SK-N-SH (cell line): ENCODE results near the gene UBR1. TPM values are rescaled to one million over a fixed set of nuclear protein-coding genes. Genes with fewer than 3 reads are reported as not detected.

Experiments
- CTCF ChIA-PET: fragments of 300-600, 350-600 bp; formaldehyde crosslinking; extraction: SDS; loops from one replicate; lab custom pipeline; 2021; lab: Yijun Ruan, JAX
- POLR2A ChIA-PET: fragments of 350-600 bp; sonication (Branson Sonifier 250); formaldehyde crosslinking; extraction: SDS; loops from one replicate; lab custom pipeline; 2020; ENCODE audit warnings: antibody characterized with exemption, inconsistent platforms; lab: Yijun Ruan, JAX
- DNase-seq: peaks from one replicate; pipeline ENCODE4 v3.0.0; 2012
- H2AFZ ChIP-seq: fragments of 200-600 bp; sonication (generic); 2 replicates; pipeline ENCODE4 v1.8.1; 2016; ENCODE audit warnings: antibody characterized with exemption, mild to moderate bottlenecking, low read depth
- H3F3A ChIP-seq: fragments of 200-600 bp; sonication (generic); replicated peaks from 2 replicates; pipeline ENCODE3; 2016; ENCODE audit warnings: antibody characterized with exemption, mild to moderate bottlenecking; ENCODE audit not compliant: insufficient read depth
- H3K27ac ChIP-seq, 2 experiments: fragments of 200-500 bp in 1 of 2; fragments of 200-600 bp in 1 of 2; sonication (Bioruptor generic) in 1 of 2; sonication (generic), shearing (Covaris generic) in 1 of 2; 2 replicates each; pipeline versions ENCODE4 v1.5.1 to v1.6.1; 2014 to 2016; ENCODE audit warnings: low read depth in 2 of 2, inconsistent platforms in 1 of 2, low read length in 1 of 2, mild to moderate bottlenecking in 1 of 2, mixed read lengths in 1 of 2
- H3K27me3 ChIP-seq: fragments of 200-600 bp; sonication (generic), shearing (Covaris generic); 2 replicates; pipeline ENCODE4 v1.6.1; 2016; ENCODE audit warnings: mixed run types; ENCODE audit not compliant: insufficient read depth
- H3K36me3 ChIP-seq, 2 experiments: fragments of 200-500 bp in 1 of 2; fragments of 200-600 bp in 1 of 2; sonication (Bioruptor generic) in 1 of 2; sonication (generic) in 1 of 2; replicated peaks in 1 of 2; 2 replicates each; pipeline versions ENCODE3 to v1.5.1; 2014 to 2016; ENCODE audit warnings: low read length in 1 of 2, mild to moderate bottlenecking in 1 of 2; ENCODE audit not compliant: insufficient read depth in 2 of 2, control insufficient read depth in 1 of 2
- H3K4me1 ChIP-seq, 2 experiments: fragments of 200-500 bp in 1 of 2; fragments of 200-600 bp in 1 of 2; sonication (Bioruptor generic) in 1 of 2; sonication (generic), shearing (Covaris generic) in 1 of 2; 2 replicates each; pipeline versions ENCODE4 v1.5.1 to v1.6.1; 2014 to 2016; ENCODE audit warnings: low read depth in 1 of 2, low read length in 1 of 2, mixed run types in 1 of 2; ENCODE audit not compliant: insufficient read depth in 2 of 2, control insufficient read depth in 1 of 2
- H3K4me2 ChIP-seq: fragments of 200-600 bp; sonication (generic), shearing (Covaris generic); 2 replicates; pipeline ENCODE4 v1.6.1; 2017; ENCODE audit warnings: mixed run types
- H3K4me3 ChIP-seq, 2 experiments: fragments of 200-500 bp in 1 of 2; fragments of 200-600 bp in 1 of 2; sonication (Bioruptor generic) in 1 of 2; sonication (generic), shearing (Covaris generic) in 1 of 2; 2 replicates each; pipeline versions ENCODE4 v1.5.1 to v1.8.1; 2014 to 2016; ENCODE audit warnings: low read depth in 2 of 2, inconsistent platforms in 1 of 2, low read length in 1 of 2, mild to moderate bottlenecking in 1 of 2, mixed read lengths in 1 of 2, moderate library complexity in 1 of 2
- H3K79me2 ChIP-seq: fragments of 200-600 bp; sonication (generic); 2 replicates; pipeline ENCODE4 v1.8.1; 2017; ENCODE audit warnings: mild to moderate bottlenecking; ENCODE audit not compliant: insufficient read depth
- H3K9ac ChIP-seq: fragments of 200-600 bp; sonication (generic); 2 replicates; pipeline ENCODE4 v1.6.1; 2017; ENCODE audit warnings: mixed run types
- H3K9me2 ChIP-seq: fragments of 200-600 bp; sonication (generic); 2 replicates; pipeline ENCODE4 v1.6.1; 2017; ENCODE audit warnings: mixed run types
- H3K9me3 ChIP-seq: fragments of 200-600 bp; sonication (generic); 2 replicates; pipeline ENCODE4 v1.6.1; 2017; ENCODE audit warnings: mixed run types, mild to moderate bottlenecking, moderate library complexity
- H4K20me1 ChIP-seq: fragments of 200-600 bp; sonication (generic); 2 replicates; pipeline ENCODE4 v1.6.1; 2017; ENCODE audit warnings: mild to moderate bottlenecking, mixed run types; ENCODE audit not compliant: insufficient read depth
- CTCF ChIP-seq: fragments of 200-600 bp; sonication (generic); IDR thresholded peaks from 2 replicates; pipeline ENCODE4 v1.6.1; 2017; ENCODE audit warnings: antibody characterized with exemption, mild to moderate bottlenecking, moderate library complexity
- ELF1 ChIP-seq: IDR thresholded peaks from 2 replicates; pipeline ENCODE4 v1.4.0; 2012
- FOSL2 ChIP-seq: IDR thresholded peaks from 2 replicates; pipeline ENCODE4 v1.4.0; 2012; ENCODE audit warnings: low read depth, mild to moderate bottlenecking, moderate library complexity, borderline replicate concordance
- FOXJ3 ChIP-seq: sonication (generic); formaldehyde crosslinking; IDR thresholded peaks from 2 replicates; pipeline ENCODE4 v1.5.1; 2020; ENCODE audit warnings: mild to moderate bottlenecking, missing genetic modification reagents
- IRF3 ChIP-seq: fragments of 150-350 bp; IDR thresholded peaks from 2 replicates; pipeline ENCODE4 v1.6.1; 2016; ENCODE audit warnings: mild to moderate bottlenecking, low read depth, low read length
- JUND ChIP-seq: IDR thresholded peaks from 2 replicates; pipeline ENCODE4 v1.4.0; 2012
- MEF2A ChIP-seq: IDR thresholded peaks from 2 replicates; pipeline ENCODE4 v1.4.0; 2012; ENCODE audit warnings: low read depth, borderline replicate concordance
- MXI1 ChIP-seq: IDR thresholded peaks from 2 replicates; pipeline ENCODE4 v1.6.1; 2012; ENCODE audit warnings: mild to moderate bottlenecking, low read depth, low read length, improper control_type of control experiment
- NFIC ChIP-seq: IDR thresholded peaks from 2 replicates; pipeline ENCODE4 v1.4.0; 2012; ENCODE audit warnings: borderline replicate concordance
- NRF1 ChIP-seq: IDR thresholded peaks from 2 replicates; pipeline ENCODE4 v1.6.1; 2012; ENCODE audit warnings: low read depth, mild to moderate bottlenecking, low read length
- POLR2AphosphoS5 ChIP-seq: IDR thresholded peaks from 2 replicates; pipeline ENCODE4 v1.6.1; 2012; ENCODE audit warnings: low read depth, low read length
- RAD21 ChIP-seq: IDR thresholded peaks from 2 replicates; pipeline ENCODE4 v1.6.1; 2012; ENCODE audit warnings: mild to moderate bottlenecking, low read length
- SMC3 ChIP-seq: IDR thresholded peaks from 2 replicates; pipeline ENCODE4 v1.6.1; 2012; ENCODE audit warnings: low read depth, low read length, improper control_type of control experiment
- TAF1 ChIP-seq: IDR thresholded peaks from 2 replicates; pipeline ENCODE4 v1.6.1; 2012; ENCODE audit warnings: low read depth, mild to moderate bottlenecking, low read length, moderate library complexity, borderline replicate concordance
- TEAD4 ChIP-seq: IDR thresholded peaks from 2 replicates; pipeline ENCODE4 v1.4.0; 2012; ENCODE audit warnings: mild to moderate bottlenecking, borderline replicate concordance; ENCODE audit not compliant: insufficient read depth
- WGBS: methylation state at CpG from one replicate; pipeline ENCODE4 v1.1.6; 2017; ENCODE audit warnings: low lambda C conversion rate; 5-methylcytosine and 5-hydroxymethylcytosine counted together
- polyA plus RNA-seq, 3 experiments: library from polyadenylated mRNA; depleted of rRNA; stranded (reverse); fragments of >200 nt; gene quantifications; 2 replicates each; pipeline ENCODE4 v1.2.3, GENCODE V29; 2012
- TF ChIP-seq, protein P1 (sequence below): IDR thresholded peaks from 2 replicates; pipeline ENCODE4 v1.4.0; 2012; ENCODE audit warnings: low read depth
- TF ChIP-seq, protein P2 (sequence below): IDR thresholded peaks from 2 replicates; pipeline ENCODE4 v1.6.1; 2012; ENCODE audit warnings: mild to moderate bottlenecking, low read depth, low read length, moderate library complexity
- TF ChIP-seq, protein P3 (sequence below): fragments of 150-350 bp; IDR thresholded peaks from 2 replicates; pipeline ENCODE4 v1.6.1; 2017; ENCODE audit warnings: antibody characterized with exemption, low read length, low read depth, borderline replicate concordance

Gene UBR1
- polyA plus RNA-seq, 1 of the 3 experiments (the other 2 are of a cell fraction), result 3.7 TPM

GRCh38 chr15:43103907-43104306, 1.9 kb downstream of the UBR1 start:
- peak overlapping the region; percentile 81; the same call in 1 of the 2 replicates for H3K4me2 ChIP-seq
- peaks cover 69% of the 10 kb centered on the region for H3K79me2 ChIP-seq
- no peaks in the 10 kb centered on the region for H3K9me3 ChIP-seq
- H3F3A ChIP-seq, result no peaks in the 10 kb centered on the region
- POLR2A ChIA-PET, result no interaction called here
- no peak overlapping the region for H3K9ac ChIP-seq
- TF ChIP-seq IRF3, result no peak
- no peak for TF ChIP-seq FOXJ3 (CRISPR knock-in tag)
- TF ChIP-seq, protein P1, sequence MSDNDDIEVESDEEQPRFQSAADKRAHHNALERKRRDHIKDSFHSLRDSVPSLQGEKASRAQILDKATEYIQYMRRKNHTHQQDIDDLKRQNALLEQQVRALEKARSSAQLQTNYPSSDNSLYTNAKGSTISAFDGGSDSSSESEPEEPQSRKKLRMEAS, result no peak
- no peak for TF ChIP-seq NRF1
- no peak for TF ChIP-seq CTCF
- no peak for TF ChIP-seq NFIC
- TF ChIP-seq TAF1, result no peak
- no peak for TF ChIP-seq FOSL2
- TF ChIP-seq, protein P2, sequence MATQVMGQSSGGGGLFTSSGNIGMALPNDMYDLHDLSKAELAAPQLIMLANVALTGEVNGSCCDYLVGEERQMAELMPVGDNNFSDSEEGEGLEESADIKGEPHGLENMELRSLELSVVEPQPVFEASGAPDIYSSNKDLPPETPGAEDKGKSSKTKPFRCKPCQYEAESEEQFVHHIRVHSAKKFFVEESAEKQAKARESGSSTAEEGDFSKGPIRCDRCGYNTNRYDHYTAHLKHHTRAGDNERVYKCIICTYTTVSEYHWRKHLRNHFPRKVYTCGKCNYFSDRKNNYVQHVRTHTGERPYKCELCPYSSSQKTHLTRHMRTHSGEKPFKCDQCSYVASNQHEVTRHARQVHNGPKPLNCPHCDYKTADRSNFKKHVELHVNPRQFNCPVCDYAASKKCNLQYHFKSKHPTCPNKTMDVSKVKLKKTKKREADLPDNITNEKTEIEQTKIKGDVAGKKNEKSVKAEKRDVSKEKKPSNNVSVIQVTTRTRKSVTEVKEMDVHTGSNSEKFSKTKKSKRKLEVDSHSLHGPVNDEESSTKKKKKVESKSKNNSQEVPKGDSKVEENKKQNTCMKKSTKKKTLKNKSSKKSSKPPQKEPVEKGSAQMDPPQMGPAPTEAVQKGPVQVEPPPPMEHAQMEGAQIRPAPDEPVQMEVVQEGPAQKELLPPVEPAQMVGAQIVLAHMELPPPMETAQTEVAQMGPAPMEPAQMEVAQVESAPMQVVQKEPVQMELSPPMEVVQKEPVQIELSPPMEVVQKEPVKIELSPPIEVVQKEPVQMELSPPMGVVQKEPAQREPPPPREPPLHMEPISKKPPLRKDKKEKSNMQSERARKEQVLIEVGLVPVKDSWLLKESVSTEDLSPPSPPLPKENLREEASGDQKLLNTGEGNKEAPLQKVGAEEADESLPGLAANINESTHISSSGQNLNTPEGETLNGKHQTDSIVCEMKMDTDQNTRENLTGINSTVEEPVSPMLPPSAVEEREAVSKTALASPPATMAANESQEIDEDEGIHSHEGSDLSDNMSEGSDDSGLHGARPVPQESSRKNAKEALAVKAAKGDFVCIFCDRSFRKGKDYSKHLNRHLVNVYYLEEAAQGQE, result no peak
- TF ChIP-seq POLR2AphosphoS5, result no peak
- no peak for TF ChIP-seq MXI1
- TF ChIP-seq ELF1, result no peak
- no peak for TF ChIP-seq TEAD4
- TF ChIP-seq RAD21, result no peak
- no peak for TF ChIP-seq MEF2A
- TF ChIP-seq SMC3, result no peak
- no peak for TF ChIP-seq JUND
- TF ChIP-seq, protein P3, sequence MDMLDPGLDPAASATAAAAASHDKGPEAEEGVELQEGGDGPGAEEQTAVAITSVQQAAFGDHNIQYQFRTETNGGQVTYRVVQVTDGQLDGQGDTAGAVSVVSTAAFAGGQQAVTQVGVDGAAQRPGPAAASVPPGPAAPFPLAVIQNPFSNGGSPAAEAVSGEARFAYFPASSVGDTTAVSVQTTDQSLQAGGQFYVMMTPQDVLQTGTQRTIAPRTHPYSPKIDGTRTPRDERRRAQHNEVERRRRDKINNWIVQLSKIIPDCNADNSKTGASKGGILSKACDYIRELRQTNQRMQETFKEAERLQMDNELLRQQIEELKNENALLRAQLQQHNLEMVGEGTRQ, result no peak
- TF ChIP-seq, all 33 proteins: peak for 0
- Histone ChIP-seq H3K4me3 (no peak overlapping the region), H3K9me2 (no peaks in the 10 kb centered on the region), H2AFZ (no peak overlapping the region), H3K4me1 (peaks cover 0 to 4% of the 10 kb centered on the region in 2 experiments; a peak in 2 of 4 replicates), H3K27me3 (no peaks in the 10 kb centered on the region), H4K20me1 (no peaks in the 10 kb centered on the region), H3K36me3 (peaks cover 3 to 11% of the 10 kb centered on the region in 2 experiments), H3K27ac (no peak overlapping the region)
- DNase-seq, result no peak
- CTCF ChIA-PET, result no interaction called here
- 81% methylated on average over 1 of the region's 1 CpG for WGBS
